Sigmoid colon (tissue), 4 donors: ENCODE measurements around the gene THSD1.

Experiments
- CTCF ChIP-seq, 4 experiments: fragments of 450-650 bp in 3 of 4; fragments of 200-600 bp in 1 of 4; IDR thresholded peaks; one replicate each; pipeline ENCODE4 v1.5.1; 2016 to 2019; ENCODE audit warnings: antibody characterized with exemption in 4 of 4, mild to moderate bottlenecking in 3 of 4, moderate library complexity in 2 of 4
- EP300 ChIP-seq, 4 donors: sonication (generic); formaldehyde crosslinking; IDR thresholded peaks; one replicate each; pipeline ENCODE4 v1.6.1; 2017; ENCODE audit warnings: antibody characterized with exemption in 4 of 4
- POLR2A ChIP-seq, 2 donors: fragments of 450-650 bp; IDR thresholded peaks; one replicate each; pipeline ENCODE4 v1.6.1; 2016; ENCODE audit warnings: antibody characterized with exemption in 2 of 2, mild to moderate bottlenecking in 2 of 2, moderate library complexity in 2 of 2
- POLR2AphosphoS5 ChIP-seq, 4 donors: sonication (generic); formaldehyde crosslinking; IDR thresholded peaks; one replicate each; pipeline ENCODE4 v1.6.1; 2017; ENCODE audit warnings: antibody characterized with exemption in 4 of 4

GRCh38 chr13:52374873-52375411, 31.0 kb downstream of the THSD1 start:
- no peak for TF ChIP-seq CTCF (IDR thresholded peaks at IDR 0.05)
- no peak for TF ChIP-seq EP300 (IDR thresholded peaks at IDR 0.05)
- TF ChIP-seq POLR2A (IDR thresholded peaks at IDR 0.05) = no peak
- TF ChIP-seq POLR2AphosphoS5 (IDR thresholded peaks at IDR 0.05) = no peak
